WTC11 (cell line): ENCODE data around the gene WBP2NL. TPM values are rescaled to one million over a fixed set of nuclear protein-coding genes. Genes with fewer than 3 reads are reported as not detected.

Experiments used
- ATAC-seq: fragments of 200-7000 bp; cut with Tn5 transposase; 2 replicates; pipeline ENCODE4 v1.10.0; 2021; ENCODE audit warnings: mild to moderate bottlenecking, moderate library complexity
- CTCF ChIA-PET: fragments of 300-600 bp; sonication (Branson Sonifier 250); formaldehyde crosslinking; loops from one replicate; lab custom pipeline; 2021; ENCODE audit warnings: antibody characterized with exemption; lab: Charles Lee
- POLR2A ChIA-PET: fragments of 350-600 bp; sonication (Branson Sonifier 250); formaldehyde crosslinking; loops from one replicate; lab custom pipeline; 2021; ENCODE audit warnings: antibody characterized with exemption; lab: Charles Lee
- DNase-seq: peaks from one replicate; pipeline ENCODE4 v3.0.0; 2021; ENCODE audit warnings: low spot score
- H3K27ac Mint-ChIP-seq: 2 replicates; pipeline ENCODE4 v1.8.0; 2021; ENCODE audit warnings: mixed read lengths
- H3K27me3 Mint-ChIP-seq: 2 replicates; pipeline ENCODE4 v1.8.0; 2021; ENCODE audit warnings: low read depth, mild to moderate bottlenecking, moderate library complexity, mixed read lengths
- H3K36me3 Mint-ChIP-seq: 2 replicates; pipeline ENCODE4 v1.8.0; 2021; ENCODE audit warnings: mixed read lengths
- H3K4me1 Mint-ChIP-seq: 2 replicates; pipeline ENCODE4 v1.8.0; 2022; ENCODE audit warnings: mixed read lengths
- H3K4me3 Mint-ChIP-seq: 2 replicates; pipeline ENCODE4 v1.8.0; 2021; ENCODE audit warnings: mild to moderate bottlenecking, moderate library complexity, mixed read lengths
- H3K9me3 Mint-ChIP-seq: 2 replicates; pipeline ENCODE4 v1.8.0; 2021; ENCODE audit warnings: mixed read lengths
- ATF6 ChIP-seq: sonication (generic); formaldehyde crosslinking; IDR thresholded peaks from 2 replicates; pipeline ENCODE4 v1.8.1; 2023; ENCODE audit warnings: mild to moderate bottlenecking, missing genetic modification reagents
- CDX4 ChIP-seq: fragments of 250-450 bp; sonication (Bioruptor Pico); IDR thresholded peaks from 2 replicates; pipeline ENCODE4 v1.9.0; 2021; ENCODE audit warnings: moderate library complexity, mild to moderate bottlenecking, inconsistent platforms, borderline replicate concordance
- CTCF ChIP-seq: fragments of 200-600 bp; IDR thresholded peaks from 2 replicates; pipeline ENCODE4 v1.8.0; 2022; ENCODE audit warnings: antibody characterized with exemption
- ESRRA ChIP-seq: sonication (generic); formaldehyde crosslinking; IDR thresholded peaks from 2 replicates; pipeline ENCODE4 v1.8.1; 2022; ENCODE audit warnings: mild to moderate bottlenecking, missing genetic modification reagents, borderline replicate concordance
- FOXJ3 ChIP-seq: sonication (generic); formaldehyde crosslinking; IDR thresholded peaks from 2 replicates; pipeline ENCODE4 v1.9.0; 2021; ENCODE audit warnings: missing genetic modification reagents, mild to moderate bottlenecking, borderline replicate concordance
- HMGA2 ChIP-seq: fragments of 250-450 bp; sonication (Bioruptor Pico); IDR thresholded peaks from 2 replicates; pipeline ENCODE4 v1.4.0; 2021; ENCODE audit warnings: mild to moderate bottlenecking, moderate library complexity
- KAT7 ChIP-seq: sonication (generic); formaldehyde crosslinking; IDR thresholded peaks from 2 replicates; pipeline ENCODE4 v1.8.1; 2023; ENCODE audit warnings: missing genetic modification reagents, mild to moderate bottlenecking, borderline replicate concordance
- NFATC4 ChIP-seq: fragments of 250-450 bp; sonication (Bioruptor Pico); IDR thresholded peaks from 2 replicates; pipeline ENCODE4 v1.9.0; 2021; ENCODE audit warnings: mild to moderate bottlenecking
- SMAD4 ChIP-seq: sonication (generic); formaldehyde crosslinking; IDR thresholded peaks from 2 replicates; pipeline ENCODE4 v1.8.0; 2022; ENCODE audit warnings: mild to moderate bottlenecking, missing genetic modification reagents
- SOX15 ChIP-seq: fragments of 250-450 bp; sonication (Bioruptor Pico); IDR thresholded peaks from 2 replicates; pipeline ENCODE4 v1.9.0; 2021; ENCODE audit warnings: mild to moderate bottlenecking
- TEAD1 ChIP-seq: sonication (generic); formaldehyde crosslinking; IDR thresholded peaks from 2 replicates; pipeline ENCODE4 v1.8.0; 2022; ENCODE audit warnings: mild to moderate bottlenecking, missing genetic modification reagents
- USF1 ChIP-seq: sonication (generic); formaldehyde crosslinking; IDR thresholded peaks from 2 replicates; pipeline ENCODE4 v1.8.0; 2022; ENCODE audit warnings: mild to moderate bottlenecking, missing genetic modification reagents
- ZBTB21 ChIP-seq: sonication (generic); formaldehyde crosslinking; IDR thresholded peaks from 2 replicates; pipeline ENCODE4 v1.8.1; 2023; ENCODE audit warnings: mild to moderate bottlenecking, missing genetic modification reagents, borderline replicate concordance
- ZNF138 ChIP-seq: sonication (generic); formaldehyde crosslinking; conservative IDR thresholded peaks from 2 replicates; pipeline ENCODE4 v1.8.1; 2022; ENCODE audit warnings: mild to moderate bottlenecking, moderate library complexity, missing genetic modification reagents
- ZNF232 ChIP-seq: sonication (generic); formaldehyde crosslinking; IDR thresholded peaks from 2 replicates; pipeline ENCODE4 v1.8.0; 2022; ENCODE audit warnings: mild to moderate bottlenecking, missing genetic modification reagents
- ZNF416 ChIP-seq: fragments of 250-450 bp; sonication (Bioruptor Pico); IDR thresholded peaks from 2 replicates; pipeline ENCODE4 v1.9.0; 2021; ENCODE audit warnings: mild to moderate bottlenecking, inconsistent platforms
- ZNF512 ChIP-seq: sonication (generic); formaldehyde crosslinking; IDR thresholded peaks from 2 replicates; pipeline ENCODE4 v1.8.1; 2022; ENCODE audit warnings: missing genetic modification reagents, borderline replicate concordance
- ZNF671 ChIP-seq: fragments of 250-450 bp; sonication (Bioruptor Pico); IDR thresholded peaks from 2 replicates; pipeline ENCODE4 v1.8.0; 2021; ENCODE audit warnings: mild to moderate bottlenecking
- total RNA-seq: library from RNA; stranded (reverse); gene quantifications from 3 replicates; pipeline ENCODE4 v1.2.3, GENCODE V29; 2021

WBP2NL gene
- total RNA-seq, 1 experiment from 2014 or later: not detected

GRCh38 chr22:41983513-41984405 is 14.8 kb upstream of the WBP2NL start:
- TF ChIP-seq ESRRA (CRISPR knock-in tag): no peak
- no peak for TF ChIP-seq SOX15
- TF ChIP-seq NFATC4 (CRISPR knock-in tag): no peak
- no peak for TF ChIP-seq CDX4 (CRISPR knock-in tag)
- no peak for TF ChIP-seq TEAD1 (CRISPR knock-in tag)
- TF ChIP-seq HMGA2: no peak
- no peak for TF ChIP-seq SMAD4 (CRISPR knock-in tag)
- TF ChIP-seq ATF6: no peak
- no peak for TF ChIP-seq ZNF671
- no peak for TF ChIP-seq ZNF138
- TF ChIP-seq ZNF512 (CRISPR knock-in tag): no peak
- TF ChIP-seq FOXJ3: no peak
- TF ChIP-seq, all 79 proteins: peak for 0
- Mint-ChIP-seq H3K4me1 (no peaks in the 10 kb centered on the region), H3K27ac (no peak overlapping the region), H3K36me3 (peaks cover 9% of the 10 kb centered on the region; the same call in 1 of the 2 replicates), H3K27me3 (no peaks in the 10 kb centered on the region; the same call in 1 of the 2 replicates), H3K4me3 (no peak overlapping the region), H3K9me3 (no peaks in the 10 kb centered on the region)
- DNase-seq (no peak), ATAC-seq (no peak)
- CTCF ChIA-PET: no interaction called here
- POLR2A ChIA-PET: interaction anchor here (0.6 kb wide), 1 partner anchor 1839 kb away, joined by 5 read pairs; no protein-coding TSS in a partner anchor

- Mint-ChIP-seq H3K4me3 (no peak overlapping the region), H3K9me3 (no peaks in the 10 kb centered on the region), H3K4me1 (no peaks in the 10 kb centered on the region), H3K27me3 (no peaks in the 10 kb centered on the region; the same call in 1 of the 2 replicates), H3K27ac (no peak overlapping the region)
- DNase-seq (no peak), ATAC-seq (no peak)
- ChIA-PET POLR2A (no interaction called here), CTCF (interaction anchor here (0.5 to 1.1 kb wide), 4 partner anchors 29 to 126 kb away, joined by 3 to 5 read pairs (median 3); partner anchors contain the start of gene NDUFA6)
- TF ChIP-seq ZBTB21 (CRISPR knock-in tag) (no peak), USF1 (CRISPR knock-in tag) (no peak), ZNF232 (CRISPR knock-in tag) (no peak), FOXJ3 (no peak), SOX15 (no peak), ZNF416 (CRISPR knock-in tag) (no peak), CTCF (no peak), KAT7 (CRISPR knock-in tag) (no peak)
- TF ChIP-seq, all 79 proteins: peak for 0
- peaks cover 14% of the 10 kb centered on the region for H3K36me3 Mint-ChIP-seq
These were observed 11.3 kb upstream of the WBP2NL start for GRCh38 chr22:41987276-41987675.
